ENCODE results near the gene CLEC16A.
"Not testable (repeated sequence)": the region's sequence is repeated elsewhere in the genome, so short reads cannot be mapped to it uniquely, and the experiment has no call there.

The CLEC16A gene

GRCh38 chr16:10926094-10926493 is 18.3 kb upstream of the CLEC16A start:
- DNase-seq (ENCODE audit: low read depth in 2 of 2): no peak

- no peak for DNase-seq (ENCODE audit: low read depth in 2 of 2)
Observed at GRCh38 chr16:10926867-10927266, 17.5 kb upstream of the CLEC16A start.

GRCh38 chr16:10927497-10928112 is 16.8 kb upstream of the CLEC16A start:
- no peak for DNase-seq (ENCODE audit: low read depth in 2 of 2)

GRCh38 chr16:10929097-10929496 is 15.3 kb upstream of the CLEC16A start:
- DNase-seq (ENCODE audit: low read depth in 2 of 2): not testable (repeated sequence)

- no peak for DNase-seq (ENCODE audit: low read depth in 2 of 2)
Observed at GRCh38 chr16:10929853-10930754, 14.3 kb upstream of the CLEC16A start.

GRCh38 chr16:10930755-10931093 is 13.6 kb upstream of the CLEC16A start:
- no peak for DNase-seq (ENCODE audit: low read depth in 2 of 2)

- no peak for DNase-seq (ENCODE audit: low read depth in 2 of 2)
Observed at GRCh38 chr16:10931134-10931533, 13.2 kb upstream of the CLEC16A start.

GRCh38 chr16:10931977-10932632 is 12.3 kb upstream of the CLEC16A start:
- no peak for DNase-seq (ENCODE audit: low read depth in 2 of 2)

GRCh38 chr16:10932959-10933710 is 11.2 kb upstream of the CLEC16A start:
- DNase-seq (ENCODE audit: low read depth in 2 of 2): no peak

- no peak for DNase-seq (ENCODE audit: low read depth in 2 of 2)
Observed at GRCh38 chr16:10933865-10934264, 10.5 kb upstream of the CLEC16A start.

- DNase-seq (ENCODE audit: low read depth in 2 of 2): no peak
Observed at GRCh38 chr16:10934325-10935107, 9.8 kb upstream of the CLEC16A start.

GRCh38 chr16:10935226-10935915 is 9.0 kb upstream of the CLEC16A start:
- DNase-seq (ENCODE audit: low read depth in 2 of 2): no peak

GRCh38 chr16:10936272-10936984 is 7.9 kb upstream of the CLEC16A start:
- no peak for DNase-seq (ENCODE audit: low read depth in 2 of 2)

GRCh38 chr16:10937068-10937859 is 7.1 kb upstream of the CLEC16A start:
- no peak for DNase-seq (ENCODE audit: low read depth in 2 of 2)

GRCh38 chr16:10938321-10938720 is 6.0 kb upstream of the CLEC16A start:
- peak in 1 of 2 donors; percentile 38 for DNase-seq (ENCODE audit: low read depth in 2 of 2)

GRCh38 chr16:10938796-10939648 is 5.3 kb upstream of the CLEC16A start:
- DNase-seq (ENCODE audit: low read depth in 2 of 2): no peak

- DNase-seq (ENCODE audit: low read depth in 2 of 2): no peak
Observed at GRCh38 chr16:10939649-10940234, 4.6 kb upstream of the CLEC16A start.
